Hepatocyte (in vitro differentiated cells): ENCODE measurements around the gene ACOT8.

Experiments used
- EZH2 ChIP-seq: fragments of 200-600 bp; sonication (generic); IDR thresholded peaks from 2 replicates; pipeline ENCODE4 v1.6.1; 2016; ENCODE audit warnings: antibody characterized with exemption, mild to moderate bottlenecking, borderline replicate concordance
- TF ChIP-seq, protein P1 (sequence below): fragments of 200-600 bp; sonication (generic); IDR thresholded peaks from 2 replicates; pipeline ENCODE4 v1.5.1; 2016; ENCODE audit warnings: antibody characterized with exemption, mild to moderate bottlenecking; ENCODE audit not compliant: poor library complexity

DNA sequence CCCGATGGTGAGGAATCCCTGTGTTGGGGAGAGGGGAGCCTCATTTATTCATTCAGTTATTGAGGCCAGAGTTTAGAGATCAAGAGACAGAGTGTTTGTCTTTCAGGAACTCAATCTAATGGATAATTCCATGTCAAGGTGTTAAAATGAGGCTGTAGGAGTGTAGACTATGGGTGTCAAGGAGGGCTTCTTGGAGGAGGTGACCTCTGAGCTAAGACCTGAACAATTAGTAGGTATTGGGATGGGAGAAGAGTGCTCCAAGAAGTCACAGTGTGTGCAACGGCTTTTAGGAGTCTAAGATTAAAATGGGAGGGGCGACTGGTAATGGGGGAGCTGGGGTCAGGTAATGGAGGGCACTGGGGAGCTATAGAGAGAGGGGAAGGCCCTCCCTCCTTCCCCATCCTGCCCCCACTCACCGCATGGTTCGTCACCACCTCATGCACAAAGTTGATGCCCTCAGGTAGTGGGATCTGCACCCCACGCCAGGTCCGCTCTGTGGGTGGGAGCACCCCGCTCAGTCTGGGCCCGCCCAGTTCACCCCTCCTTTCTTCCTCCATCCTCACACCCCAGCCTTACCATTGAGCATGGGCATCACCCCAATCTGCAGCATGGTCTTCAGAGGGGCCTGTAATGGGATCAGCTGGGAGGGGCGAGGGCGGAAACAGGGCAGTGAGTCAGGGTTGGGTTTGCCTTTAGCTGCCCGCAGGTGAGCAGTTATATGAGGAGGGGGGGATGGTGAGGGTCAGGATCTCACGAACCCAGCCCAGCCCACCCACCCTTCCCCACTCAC lies 42.0 kb upstream of the ACOT8 start:
- TF ChIP-seq, protein P1, sequence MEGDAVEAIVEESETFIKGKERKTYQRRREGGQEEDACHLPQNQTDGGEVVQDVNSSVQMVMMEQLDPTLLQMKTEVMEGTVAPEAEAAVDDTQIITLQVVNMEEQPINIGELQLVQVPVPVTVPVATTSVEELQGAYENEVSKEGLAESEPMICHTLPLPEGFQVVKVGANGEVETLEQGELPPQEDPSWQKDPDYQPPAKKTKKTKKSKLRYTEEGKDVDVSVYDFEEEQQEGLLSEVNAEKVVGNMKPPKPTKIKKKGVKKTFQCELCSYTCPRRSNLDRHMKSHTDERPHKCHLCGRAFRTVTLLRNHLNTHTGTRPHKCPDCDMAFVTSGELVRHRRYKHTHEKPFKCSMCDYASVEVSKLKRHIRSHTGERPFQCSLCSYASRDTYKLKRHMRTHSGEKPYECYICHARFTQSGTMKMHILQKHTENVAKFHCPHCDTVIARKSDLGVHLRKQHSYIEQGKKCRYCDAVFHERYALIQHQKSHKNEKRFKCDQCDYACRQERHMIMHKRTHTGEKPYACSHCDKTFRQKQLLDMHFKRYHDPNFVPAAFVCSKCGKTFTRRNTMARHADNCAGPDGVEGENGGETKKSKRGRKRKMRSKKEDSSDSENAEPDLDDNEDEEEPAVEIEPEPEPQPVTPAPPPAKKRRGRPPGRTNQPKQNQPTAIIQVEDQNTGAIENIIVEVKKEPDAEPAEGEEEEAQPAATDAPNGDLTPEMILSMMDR: no peak
- no peak for TF ChIP-seq EZH2
